CD4-positive, CD25-positive, alpha-beta regulatory T cell (primary cell): ENCODE results near the gene ELL. TPM values are rescaled to one million over a fixed set of nuclear protein-coding genes. Genes with fewer than 3 reads are reported as not detected.

ENCODE experiments used
- ATAC-seq, 2 donors: fragments of 150-1000 bp; cut with Tn5 transposase; one replicate each; pipeline ENCODE4 v1.10.0; 2021; ENCODE audit warnings: low read depth in 2 of 2, moderate number of reproducible peaks in 2 of 2, moderate library complexity in 1 of 2
- DNase-seq, 3 donors: peaks; one replicate each; pipeline versions ENCODE4 v3.0.0 to v3.0.0-alpha.2; 2012 to 2022; ENCODE audit warnings: mixed read lengths in 1 of 3
- H3K27ac ChIP-seq: one replicate; pipeline ENCODE4 v1.7.0; 2013; ENCODE audit warnings: mild to moderate bottlenecking, low read length; ENCODE audit not compliant: insufficient read depth, poor library complexity, severe bottlenecking
- H3K27me3 ChIP-seq: one replicate; pipeline ENCODE4 v1.7.0; 2013; ENCODE audit warnings: low read length; ENCODE audit not compliant: control insufficient read depth, insufficient read depth
- H3K36me3 ChIP-seq: one replicate; pipeline ENCODE4 v1.7.0; 2013; ENCODE audit warnings: mild to moderate bottlenecking, low read length, moderate library complexity; ENCODE audit not compliant: control insufficient read depth, insufficient read depth
- H3K4me1 ChIP-seq: 2 replicates; pipeline ENCODE4 v1.7.0; 2013; ENCODE audit warnings: mild to moderate bottlenecking, low read length; ENCODE audit not compliant: insufficient read depth, control insufficient read depth, poor library complexity, severe bottlenecking
- H3K4me3 ChIP-seq: one replicate; pipeline ENCODE4 v1.7.0; 2013; ENCODE audit warnings: low read depth, mild to moderate bottlenecking, low read length, moderate library complexity
- H3K9me3 ChIP-seq, 2 experiments: 1 replicate in 1 of 2; 2 replicates in 1 of 2; pipeline ENCODE4 v1.7.0; 2013; ENCODE audit warnings: low read length in 2 of 2, mild to moderate bottlenecking in 1 of 2, moderate library complexity in 1 of 2; ENCODE audit not compliant: control insufficient read depth in 2 of 2
- H3K27ac Mint-ChIP-seq, 3 donors: one replicate each; pipeline ENCODE4 v1.8.0; 2020 to 2022; ENCODE audit warnings: mild to moderate bottlenecking in 3 of 3, mixed read lengths in 3 of 3, moderate library complexity in 2 of 3
- H3K27me3 Mint-ChIP-seq: one replicate; pipeline ENCODE4 v1.8.0; 2022; ENCODE audit warnings: mild to moderate bottlenecking, mixed read lengths
- H3K36me3 Mint-ChIP-seq: one replicate; pipeline ENCODE4 v1.8.0; 2020; ENCODE audit warnings: mixed read lengths
- H3K4me1 Mint-ChIP-seq, 4 donors: one replicate each; pipeline ENCODE4 v1.8.0; 2020 to 2022; ENCODE audit warnings: mixed read lengths in 4 of 4, mild to moderate bottlenecking in 1 of 4
- H3K4me3 Mint-ChIP-seq, 4 donors: one replicate each; pipeline ENCODE4 v1.8.0; 2020 to 2022; ENCODE audit warnings: mild to moderate bottlenecking in 4 of 4, mixed read lengths in 4 of 4, moderate library complexity in 3 of 4
- H3K9me3 Mint-ChIP-seq, 7 donors: one replicate each; pipeline ENCODE4 v1.8.0; 2020 to 2022; ENCODE audit warnings: mixed read lengths in 7 of 7, mild to moderate bottlenecking in 3 of 7, moderate library complexity in 2 of 7
- polyA plus RNA-seq, 4 donors: library from polyadenylated mRNA; unstranded; fragments of 300-500 nt; fragmentation: Illumina TruSeq; gene quantifications; one replicate each; pipeline ENCODE4 v1.2.3, GENCODE V29; 2021
- total RNA-seq: library from RNA; stranded (reverse); gene quantifications from one replicate; pipeline ENCODE4 v1.2.3, GENCODE V29; 2022

The ELL gene
- total and polyA plus RNA-seq, 5 donors from 2014 or later = 7.7 to 53.6 (median 10.0) TPM

DNA sequence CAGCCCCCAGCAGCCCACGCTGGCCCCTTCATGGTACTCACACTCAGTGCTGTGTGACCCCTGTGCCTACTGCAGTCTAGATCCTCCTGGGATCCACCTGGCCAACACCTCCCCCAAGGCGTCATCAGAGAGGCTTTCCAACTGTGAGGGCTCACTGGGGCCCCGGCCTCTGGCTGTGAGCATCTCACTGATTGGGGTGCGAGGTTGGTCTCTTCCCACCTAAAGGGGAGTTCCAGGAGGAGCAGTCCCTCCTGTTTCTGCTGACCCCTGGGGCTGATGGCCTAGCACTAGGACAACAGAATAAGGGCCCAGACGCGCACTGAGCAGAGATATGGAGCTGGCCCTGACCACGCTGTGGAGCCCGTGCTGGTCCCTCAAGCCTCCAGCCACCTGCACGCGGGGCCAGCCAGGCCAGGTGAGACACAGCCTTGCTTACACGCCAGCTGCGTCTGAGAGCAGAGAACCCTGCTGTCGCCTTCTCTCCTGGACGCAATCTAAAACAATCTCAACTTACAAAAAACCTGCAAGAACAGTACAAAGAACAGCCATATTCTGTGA is 32.2 kb downstream of the ELL start:
- H3K4me1 ChIP-seq = peaks cover 35% of the 10 kb centered on the region
- H3K4me3 ChIP-seq = no peak overlapping the region
- no peak for ATAC-seq
- DNase-seq = no peak
- Mint-ChIP-seq H3K9me3 (no peaks in the 10 kb centered on the region), H3K36me3 (peaks cover 3% of the 10 kb centered on the region), H3K27me3 (peaks cover 4% of the 10 kb centered on the region), H3K27ac (no peak overlapping the region), H3K4me3 (no peak overlapping the region), H3K4me1 (peaks cover 0 to 55% (median 29%) of the 10 kb centered on the region in 4 donors)
- H3K27ac ChIP-seq = no peak overlapping the region
- H3K36me3 ChIP-seq = no peaks in the 10 kb centered on the region
- no peaks in the 10 kb centered on the region for H3K27me3 ChIP-seq
- no peaks in the 10 kb centered on the region for H3K9me3 ChIP-seq

- DNase-seq (no peak), ATAC-seq (no peak)
- peaks cover 29% of the 10 kb centered on the region for H3K4me1 ChIP-seq
- no peak overlapping the region for H3K27ac ChIP-seq
- Mint-ChIP-seq H3K4me3 (no peak overlapping the region), H3K9me3 (no peaks in the 10 kb centered on the region), H3K4me1 (peaks cover 0 to 50% (median 26%) of the 10 kb centered on the region in 4 donors), H3K27me3 (peaks cover 4% of the 10 kb centered on the region), H3K36me3 (peaks cover 3% of the 10 kb centered on the region), H3K27ac (no peak overlapping the region)
- H3K9me3 ChIP-seq = no peaks in the 10 kb centered on the region
- H3K36me3 ChIP-seq = no peaks in the 10 kb centered on the region
- H3K4me3 ChIP-seq = no peak overlapping the region
- no peaks in the 10 kb centered on the region for H3K27me3 ChIP-seq
Observed at GRCh38 chr19:18488838-18489626, 32.8 kb downstream of the ELL start.

DNA sequence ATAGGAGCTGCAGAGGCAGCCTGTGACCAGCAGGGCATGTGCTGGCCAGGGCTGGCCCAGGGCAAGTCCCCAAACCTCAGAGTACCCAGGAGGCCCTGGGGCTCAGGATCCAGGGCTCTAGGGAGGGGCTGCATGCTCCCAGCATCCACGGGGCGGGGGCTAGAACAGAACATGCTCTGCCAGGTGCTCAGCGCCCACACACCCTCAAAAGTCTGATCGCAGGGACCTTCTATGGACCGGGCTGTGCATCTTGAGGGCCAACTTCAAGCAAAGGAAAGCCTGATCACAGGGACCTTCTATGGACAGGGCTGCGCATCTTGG is 33.5 kb downstream of the ELL start:
- no peak overlapping the region for H3K4me3 ChIP-seq
- DNase-seq (no peak), ATAC-seq (no peak)
- H3K9me3 Mint-ChIP-seq = no peaks in the 10 kb centered on the region
- no peak overlapping the region for H3K4me3 Mint-ChIP-seq
- H3K9me3 ChIP-seq = no peaks in the 10 kb centered on the region
- no peaks in the 10 kb centered on the region for H3K27me3 Mint-ChIP-seq
- no peaks in the 10 kb centered on the region for H3K36me3 Mint-ChIP-seq
- no peaks in the 10 kb centered on the region for H3K36me3 ChIP-seq
- no peak overlapping the region for H3K27ac ChIP-seq
- H3K4me1 Mint-ChIP-seq = peaks cover 0 to 52% (median 23%) of the 10 kb centered on the region in 4 donors
- peak overlapping the region in 1 of 3 donors; percentile 28 for H3K27ac Mint-ChIP-seq
- H3K27me3 ChIP-seq = no peaks in the 10 kb centered on the region
- peaks cover 25% of the 10 kb centered on the region for H3K4me1 ChIP-seq

DNA sequence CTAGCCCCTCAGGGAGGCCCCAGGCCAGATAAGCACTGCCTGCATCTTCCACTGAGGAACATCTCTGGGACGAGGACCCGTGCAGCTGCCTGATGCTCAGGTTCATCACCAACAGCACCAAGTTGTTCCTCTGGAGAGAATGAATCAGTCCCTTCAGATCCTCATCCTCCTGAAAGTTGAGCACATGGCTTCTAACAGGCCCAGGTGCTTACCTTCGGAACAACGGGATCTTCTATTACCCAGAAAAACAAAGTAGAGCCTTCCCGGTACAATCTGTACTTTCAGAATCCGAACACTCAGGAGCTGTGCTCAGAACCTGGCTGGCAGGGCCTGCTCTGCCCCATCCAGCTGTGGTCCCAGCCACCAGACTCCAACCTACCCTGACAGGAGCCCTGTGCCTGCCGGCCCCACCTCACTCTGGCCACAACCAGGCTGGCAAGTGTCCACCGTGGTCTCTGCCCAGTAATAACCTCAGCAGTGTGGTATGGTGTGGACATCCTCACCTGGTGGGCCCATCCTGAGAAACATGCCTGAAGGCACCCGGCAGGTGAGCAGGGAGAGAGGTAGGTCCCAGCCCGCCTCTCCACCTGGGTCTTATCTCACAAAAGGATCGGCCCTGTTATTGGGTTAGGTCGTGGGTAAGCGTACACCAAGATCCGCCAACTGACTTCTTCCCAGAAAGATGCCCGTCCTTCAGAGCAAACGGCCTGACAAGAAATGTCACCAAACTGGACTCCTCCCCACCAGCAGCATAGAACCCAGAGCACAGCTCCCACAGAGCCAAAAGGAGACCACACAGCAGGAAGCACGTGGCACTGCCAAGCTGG is 34.1 kb downstream of the ELL start:
- Histone ChIP-seq H3K4me1 (peaks cover 22% of the 10 kb centered on the region), H3K36me3 (no peaks in the 10 kb centered on the region), H3K27me3 (no peaks in the 10 kb centered on the region), H3K27ac (no peak overlapping the region), H3K4me3 (no peak overlapping the region), H3K9me3 (no peaks in the 10 kb centered on the region)
- Mint-ChIP-seq H3K9me3 (no peaks in the 10 kb centered on the region), H3K27me3 (no peaks in the 10 kb centered on the region), H3K36me3 (no peaks in the 10 kb centered on the region), H3K27ac (peak overlapping the region in 2 of 3 donors; percentile 6 to 28), H3K4me1 (peaks cover 0 to 55% (median 25%) of the 10 kb centered on the region in 4 donors), H3K4me3 (no peak overlapping the region)
- ATAC-seq (no peak), DNase-seq (no peak)

- Mint-ChIP-seq H3K36me3 (no peaks in the 10 kb centered on the region), H3K9me3 (no peaks in the 10 kb centered on the region), H3K4me3 (peak overlapping the region in 1 of 4 donors; percentile 62), H3K4me1 (peaks cover 0 to 53% (median 27%) of the 10 kb centered on the region in 4 donors), H3K27ac (peak overlapping the region; percentile 69 to 96 (median 80)), H3K27me3 (no peaks in the 10 kb centered on the region)
- ATAC-seq (no peak), DNase-seq (no peak)
- Histone ChIP-seq H3K27ac (no peak overlapping the region), H3K4me3 (no peak overlapping the region), H3K36me3 (no peaks in the 10 kb centered on the region), H3K9me3 (no peaks in the 10 kb centered on the region), H3K27me3 (no peaks in the 10 kb centered on the region), H3K4me1 (peaks cover 18% of the 10 kb centered on the region)
Observed at GRCh38 chr19:18486746-18487145, 35.1 kb downstream of the ELL start.

- H3K4me3 ChIP-seq = no peak overlapping the region
- no peaks in the 10 kb centered on the region for H3K36me3 ChIP-seq
- Mint-ChIP-seq H3K27ac (peak overlapping the region in 1 of 3 donors; percentile 35), H3K9me3 (no peaks in the 10 kb centered on the region), H3K4me3 (no peak overlapping the region), H3K36me3 (no peaks in the 10 kb centered on the region), H3K27me3 (no peaks in the 10 kb centered on the region), H3K4me1 (peaks cover 0 to 63% (median 31%) of the 10 kb centered on the region in 4 donors)
- no peak overlapping the region for H3K27ac ChIP-seq
- DNase-seq (no peak), ATAC-seq (no peak)
- H3K9me3 ChIP-seq = no peaks in the 10 kb centered on the region
- H3K27me3 ChIP-seq = no peaks in the 10 kb centered on the region
- peaks cover 22% of the 10 kb centered on the region for H3K4me1 ChIP-seq
Observed at GRCh38 chr19:18484992-18485391, 36.9 kb downstream of the ELL start.

DNA sequence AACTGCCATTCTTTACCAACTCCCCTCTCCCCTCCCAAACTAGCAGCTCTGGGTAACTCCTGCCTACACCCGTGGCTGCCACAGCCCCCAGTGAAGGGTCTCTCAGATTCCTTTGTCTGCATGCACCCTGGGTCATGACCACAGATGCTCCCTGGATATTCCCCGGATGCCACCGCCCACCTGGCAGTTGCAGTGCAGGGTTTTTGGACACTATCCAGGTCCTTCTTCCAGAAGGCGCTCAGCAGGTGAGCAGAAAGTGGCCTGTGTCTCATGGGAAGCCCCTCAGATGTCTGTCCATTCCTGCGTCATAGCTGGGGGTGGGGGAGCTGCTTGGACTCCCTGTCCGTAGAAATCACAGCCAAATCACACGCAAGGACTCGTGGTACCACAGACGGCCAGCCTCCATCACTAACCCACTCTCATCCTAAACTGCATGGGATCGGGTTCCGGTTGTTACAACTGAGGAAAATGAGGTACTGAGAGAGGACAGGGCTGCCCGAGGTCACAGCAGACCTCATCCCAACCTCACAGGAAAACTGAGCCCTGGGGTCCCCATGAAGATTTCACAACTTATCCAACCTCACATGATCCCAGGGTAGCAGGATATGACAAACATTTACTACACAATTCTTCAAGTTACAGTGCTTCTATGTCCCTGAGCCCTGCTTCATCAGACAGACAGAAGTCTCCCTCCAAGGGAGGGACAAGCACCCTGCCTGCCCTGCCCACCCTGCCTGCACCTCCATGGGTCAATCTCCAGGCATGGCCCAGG is 38.6 kb downstream of the ELL start:
- Histone ChIP-seq H3K36me3 (no peaks in the 10 kb centered on the region), H3K4me3 (no peak overlapping the region), H3K27ac (no peak overlapping the region), H3K4me1 (peaks cover 35% of the 10 kb centered on the region), H3K27me3 (no peaks in the 10 kb centered on the region), H3K9me3 (no peaks in the 10 kb centered on the region)
- Mint-ChIP-seq H3K4me1 (peaks cover 0 to 75% (median 44%) of the 10 kb centered on the region in 4 donors), H3K27ac (peak overlapping the region in 1 of 3 donors; percentile 26), H3K36me3 (no peaks in the 10 kb centered on the region), H3K27me3 (no peaks in the 10 kb centered on the region), H3K4me3 (no peak overlapping the region), H3K9me3 (peaks cover 0 to 1% (median 0%) of the 10 kb centered on the region in 7 donors)
- no peak for ATAC-seq
- no peak for DNase-seq
